CD4-positive, alpha-beta T cell treated with Interleukin-12 subunit alpha and Interleukin-12 subunit beta, for 1 hour (primary cell): ENCODE measurements around the gene UBE3C.
"Not testable (repeated sequence)": the region's sequence is repeated elsewhere in the genome, so short reads cannot be mapped to it uniquely, and the experiment has no call there.

Experiments used
- DNase-seq: peaks from one replicate; pipeline ENCODE4 v3.0.0-alpha.2; 2020

UBE3C gene

DNA sequence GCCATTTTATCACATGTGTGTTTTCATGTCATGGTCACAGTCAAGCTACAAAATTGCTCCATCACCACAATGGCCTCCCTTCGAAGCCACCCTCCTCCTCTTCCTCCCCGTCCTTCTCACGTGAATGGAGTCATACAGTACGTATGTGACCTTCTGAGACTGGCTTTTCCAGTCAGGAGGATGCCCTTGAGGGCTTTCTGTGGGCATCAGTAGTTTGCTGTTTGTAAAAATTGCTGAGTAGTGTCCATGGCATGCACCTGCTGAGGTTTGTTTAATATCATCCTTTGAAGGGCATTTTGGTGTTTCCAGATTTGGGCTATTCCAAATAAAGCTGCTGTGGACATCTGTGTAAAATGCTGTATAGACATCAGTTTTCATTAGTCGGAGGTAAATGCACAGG is 5.9 kb upstream of the UBE3C start:
- no peak for DNase-seq

DNA sequence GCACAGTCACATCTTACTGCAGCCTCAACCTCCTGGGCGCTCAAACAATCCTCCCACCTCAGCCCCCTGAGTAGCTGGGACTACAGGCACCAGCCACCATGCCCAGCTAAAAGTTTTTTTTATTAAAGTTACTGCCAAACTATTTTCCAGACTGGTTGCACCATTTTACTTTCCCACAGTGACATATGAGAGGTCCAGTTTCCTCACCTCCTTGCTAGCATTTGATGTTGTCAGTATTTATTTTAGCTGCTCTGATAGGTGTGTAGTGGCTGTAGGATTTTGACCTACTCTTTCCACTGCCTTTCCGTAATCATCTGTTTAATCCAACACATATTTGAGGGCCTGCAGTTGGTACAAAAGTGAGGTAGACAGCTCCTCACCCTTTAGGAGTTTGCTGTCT is 5.4 kb upstream of the UBE3C start:
- DNase-seq = no peak

DNA sequence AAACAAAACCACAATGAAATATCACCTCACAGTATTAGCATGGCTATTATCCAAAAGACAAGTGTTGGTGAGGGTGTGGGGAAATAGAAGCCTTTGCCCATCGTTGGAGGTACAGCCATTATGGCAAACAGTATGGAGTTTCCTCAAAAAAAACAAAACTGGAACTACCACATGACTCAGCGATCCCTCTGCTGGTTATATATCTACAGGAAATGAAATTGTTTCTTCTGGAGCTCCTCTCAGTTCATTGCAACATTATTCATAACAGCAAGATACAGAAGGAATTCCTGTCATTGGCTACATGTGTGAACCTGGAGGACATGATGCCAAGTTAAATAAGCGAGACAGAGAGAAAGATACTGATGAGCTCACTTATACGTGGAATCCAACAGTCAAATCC is 2.4 kb upstream of the UBE3C start:
- DNase-seq = no peak

DNA sequence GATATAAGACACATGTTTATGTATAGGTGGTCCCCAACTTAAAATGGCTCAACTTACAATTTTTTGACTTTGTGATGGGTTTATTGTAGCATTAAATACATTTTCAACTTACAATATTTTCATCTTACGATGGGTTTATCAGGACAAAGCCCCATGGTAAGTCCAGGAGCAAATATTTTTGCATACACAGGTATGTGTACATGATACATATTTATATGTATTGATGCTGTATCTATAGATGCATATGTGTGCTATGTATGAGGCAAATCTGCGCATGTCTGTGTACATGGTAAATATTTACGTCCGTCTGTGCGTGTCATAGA is 664 bp upstream of the UBE3C start:
- DNase-seq = no peak

DNA sequence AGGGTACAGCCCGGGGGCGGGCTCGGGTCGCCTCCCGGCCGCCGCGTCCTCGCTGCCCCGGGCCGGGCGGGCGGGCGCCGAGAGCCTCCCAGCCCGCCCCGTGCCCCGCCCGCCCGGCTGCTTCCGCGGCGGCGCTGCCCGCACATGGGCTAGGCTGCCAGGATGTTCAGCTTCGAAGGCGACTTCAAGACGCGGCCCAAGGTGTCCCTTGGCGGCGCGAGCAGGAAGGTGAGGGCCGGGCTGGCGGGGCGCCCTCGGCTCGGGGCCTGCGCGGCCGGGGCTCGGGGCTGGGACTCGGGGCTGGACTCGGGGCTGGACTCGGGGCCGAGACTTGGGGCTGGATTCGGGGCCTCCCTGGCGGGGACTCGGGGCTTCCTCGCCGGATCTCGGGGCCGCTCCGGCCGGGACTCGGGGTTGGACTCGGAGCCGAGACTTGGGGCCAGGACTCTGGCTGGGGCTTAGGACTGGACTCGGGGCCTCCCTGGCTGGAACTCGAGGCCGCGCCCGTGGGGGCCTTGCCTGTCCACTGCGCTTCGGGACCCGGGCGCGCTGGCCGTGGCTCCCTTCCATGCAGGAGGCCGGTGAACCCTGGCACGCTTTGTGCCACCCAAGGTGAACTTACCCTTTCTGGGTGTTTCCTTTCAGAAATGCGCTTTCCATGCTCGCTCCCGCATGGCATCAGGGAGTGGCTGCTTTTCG is 534 bp downstream of the UBE3C start:
- peak; percentile 77 for DNase-seq

DNA sequence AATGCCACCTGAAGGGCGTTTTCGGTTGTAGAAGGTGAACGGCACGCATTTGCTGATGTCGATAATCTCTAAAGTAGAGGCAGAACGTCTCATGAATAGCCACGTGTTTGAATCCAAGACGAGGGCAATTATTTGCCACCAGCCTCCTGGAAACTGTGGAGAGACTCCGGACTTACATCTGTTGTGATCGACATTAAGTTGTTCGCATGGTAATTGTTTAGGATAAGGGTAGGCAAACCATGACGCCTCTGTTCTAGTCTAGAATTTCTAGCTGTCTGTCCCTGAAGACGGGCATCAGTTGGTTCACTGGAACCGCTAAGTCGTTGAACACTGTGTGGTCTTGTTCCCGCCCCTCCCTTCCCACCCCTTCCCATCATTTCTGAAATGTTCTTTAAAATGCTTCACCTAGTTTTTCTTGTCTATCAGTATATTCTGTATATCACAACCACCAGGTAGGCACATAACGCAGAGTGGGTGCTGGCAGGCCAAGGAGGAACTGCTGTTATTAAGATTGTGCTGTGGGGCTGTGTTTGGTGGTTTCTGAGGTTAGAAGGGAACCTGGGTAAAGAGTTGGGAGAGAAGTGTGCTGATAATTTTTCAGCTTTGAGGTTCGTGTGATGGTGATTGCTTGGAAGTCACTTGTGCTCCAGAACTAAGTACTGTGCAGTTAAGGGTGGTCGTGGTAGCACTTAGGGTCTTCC is 1.2 kb downstream of the UBE3C start:
- peak; percentile 36 for DNase-seq

DNA sequence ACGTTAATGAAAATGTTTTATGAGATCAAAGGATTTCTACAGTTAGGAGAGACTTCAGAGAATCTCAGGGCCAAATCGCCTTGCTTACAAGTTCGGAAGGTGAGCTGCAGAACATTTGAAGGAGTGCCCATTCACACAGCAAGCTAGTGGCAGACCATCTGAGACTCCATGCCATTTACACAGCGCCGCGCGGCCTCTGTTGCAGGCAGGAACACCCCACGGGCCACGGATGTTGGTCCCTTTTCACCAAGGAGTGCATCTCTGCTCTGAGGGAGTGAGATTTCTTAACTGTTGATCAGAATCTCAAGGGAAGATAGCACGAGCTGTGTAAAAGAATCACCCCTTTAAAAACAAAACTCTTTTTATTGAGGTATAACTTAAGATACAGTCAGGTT is 1.8 kb downstream of the UBE3C start:
- DNase-seq = no peak

DNA sequence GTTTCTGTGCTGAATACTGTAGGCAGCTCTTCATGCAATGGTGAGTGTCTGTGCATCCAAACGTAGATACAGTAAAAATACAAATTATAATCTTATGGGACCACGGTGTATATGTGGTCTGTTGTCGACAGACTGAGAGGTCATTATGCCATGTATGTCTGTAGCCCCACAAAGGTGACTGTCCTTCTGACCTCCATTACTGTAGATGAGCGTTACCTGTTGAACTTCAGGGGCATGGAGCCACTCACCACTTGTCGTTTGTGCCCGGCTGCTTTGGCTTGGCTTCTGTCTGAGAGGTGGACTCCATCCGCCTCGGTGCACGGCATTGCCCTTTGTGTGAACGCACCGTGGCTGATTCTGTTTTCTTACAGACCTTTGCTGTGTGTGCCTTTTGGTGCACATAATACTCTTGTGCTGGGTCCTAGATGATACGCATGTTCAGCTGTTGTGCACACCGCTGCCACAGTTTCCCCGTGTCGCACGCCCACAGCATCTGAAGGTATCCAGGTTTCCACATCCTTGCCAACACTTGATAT is 2.9 kb downstream of the UBE3C start:
- no peak for DNase-seq

DNA sequence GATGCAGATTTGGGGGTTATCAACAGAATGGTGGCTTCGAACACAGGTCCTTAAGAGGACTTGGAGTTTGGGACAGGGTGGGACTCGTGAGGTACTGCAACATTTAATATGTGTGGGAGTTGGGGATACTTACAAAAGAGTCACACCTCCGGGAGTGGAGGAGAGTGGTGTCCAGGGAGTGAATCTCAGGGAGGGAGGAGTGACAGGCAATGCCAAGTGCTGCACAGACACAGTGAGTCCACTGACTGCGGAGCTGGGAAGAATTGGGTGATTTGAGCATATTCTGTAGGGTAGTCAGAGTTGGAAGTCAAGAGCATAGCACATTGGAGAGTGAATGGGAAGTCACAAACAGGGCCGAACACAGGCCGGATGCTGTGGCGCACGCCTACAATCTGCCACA is 5.1 kb downstream of the UBE3C start:
- no peak for DNase-seq

DNA sequence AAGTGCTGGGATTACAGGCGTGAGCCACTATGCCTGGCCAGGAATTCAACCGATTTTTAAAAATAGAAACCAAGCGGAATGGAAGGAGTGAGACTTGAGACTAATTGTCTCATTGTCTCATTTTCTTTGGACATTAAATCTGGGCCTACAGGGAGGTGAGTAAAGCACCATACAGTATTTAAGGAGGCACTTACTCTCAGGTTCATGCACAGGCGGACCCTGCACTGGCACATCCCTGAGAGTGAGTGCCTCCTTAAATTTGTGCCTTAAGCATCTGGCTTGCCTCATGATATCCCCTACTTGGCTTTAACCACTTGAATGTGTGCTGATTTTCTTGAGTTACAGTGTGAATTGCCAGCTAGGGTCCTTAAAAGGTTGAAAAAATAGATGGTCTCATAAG is 10.6 kb downstream of the UBE3C start:
- DNase-seq = no peak

DNA sequence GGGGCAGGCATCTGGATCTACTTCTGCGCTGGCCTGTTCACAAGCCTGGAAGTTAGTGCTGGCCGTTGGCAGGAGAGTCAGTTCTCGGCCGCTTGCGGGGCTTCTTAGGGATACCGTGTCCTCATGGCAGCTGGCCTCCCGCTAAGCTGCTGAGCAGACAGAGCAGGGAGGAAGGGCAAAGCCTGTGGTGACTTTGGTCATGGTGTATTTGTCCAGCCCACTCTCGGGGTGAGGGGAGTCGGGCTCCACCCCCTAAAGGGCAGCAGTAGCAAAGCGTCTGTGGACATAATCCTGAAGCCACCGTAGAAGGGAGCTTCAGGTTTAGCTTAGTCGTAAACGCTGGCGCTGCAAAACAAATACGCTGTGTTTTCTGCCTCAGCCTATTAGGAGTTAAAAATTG is 12.2 kb downstream of the UBE3C start:
- no peak for DNase-seq

DNA sequence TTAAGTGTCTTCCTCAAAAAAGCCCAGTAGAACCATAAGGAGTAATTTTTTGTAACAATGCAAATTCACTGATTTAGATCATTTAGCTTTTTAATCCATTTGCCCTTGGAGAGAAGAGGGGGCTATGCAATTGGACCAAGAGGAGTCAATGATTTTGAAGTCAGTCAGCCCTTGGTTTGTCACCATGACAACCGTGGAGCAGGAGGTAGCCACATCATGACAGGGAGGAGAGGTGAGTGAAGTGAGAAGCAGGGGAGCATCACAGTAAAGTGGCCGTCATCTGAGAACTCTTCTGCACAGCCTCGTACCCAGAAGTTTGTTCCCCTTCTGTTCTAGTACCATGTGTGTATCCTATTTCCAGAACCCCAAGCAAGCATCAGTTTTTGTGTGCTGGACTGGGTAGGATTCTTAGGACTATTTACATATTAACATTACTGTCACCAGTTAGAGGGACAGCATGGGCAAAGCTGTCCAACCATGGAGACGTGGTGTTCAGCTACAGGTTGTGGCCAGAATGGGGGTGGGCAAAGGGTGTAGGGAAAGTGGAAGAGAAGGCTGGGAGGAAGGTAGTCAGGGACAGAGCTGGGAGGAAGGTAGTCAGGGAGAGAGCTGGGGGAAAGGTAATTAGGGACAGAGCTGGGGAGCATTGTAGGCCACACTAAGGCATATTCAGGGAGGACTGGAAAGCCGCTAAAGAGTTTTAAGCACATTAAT is 13.1 kb downstream of the UBE3C start:
- no peak for DNase-seq

DNA sequence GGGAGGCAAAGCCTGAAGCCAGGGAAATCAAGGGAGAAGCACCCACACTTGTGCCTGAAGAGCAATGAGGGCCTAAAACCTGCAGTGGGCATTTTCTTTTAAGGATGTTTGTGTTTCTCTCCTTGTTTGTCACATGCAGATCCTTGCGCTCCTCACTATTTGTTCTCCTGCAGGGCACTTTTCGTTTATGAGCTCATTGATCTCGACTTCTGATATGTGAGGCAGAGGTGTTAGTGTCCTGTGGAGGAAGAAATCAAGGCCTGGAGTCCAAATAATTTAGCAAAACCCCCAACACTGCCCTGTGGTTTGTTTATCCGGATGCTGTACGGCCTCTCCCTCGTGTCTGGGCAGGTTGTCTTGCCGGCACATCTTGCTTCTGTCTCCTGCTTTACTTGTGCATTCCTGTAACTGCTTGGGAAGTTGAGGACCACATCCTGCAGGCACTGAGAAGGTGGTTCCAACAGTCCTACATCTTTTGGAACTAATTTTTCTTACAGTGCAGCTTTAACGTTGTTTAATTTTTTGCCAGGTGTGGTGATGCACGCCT is 13.7 kb downstream of the UBE3C start:
- DNase-seq = no peak

DNA sequence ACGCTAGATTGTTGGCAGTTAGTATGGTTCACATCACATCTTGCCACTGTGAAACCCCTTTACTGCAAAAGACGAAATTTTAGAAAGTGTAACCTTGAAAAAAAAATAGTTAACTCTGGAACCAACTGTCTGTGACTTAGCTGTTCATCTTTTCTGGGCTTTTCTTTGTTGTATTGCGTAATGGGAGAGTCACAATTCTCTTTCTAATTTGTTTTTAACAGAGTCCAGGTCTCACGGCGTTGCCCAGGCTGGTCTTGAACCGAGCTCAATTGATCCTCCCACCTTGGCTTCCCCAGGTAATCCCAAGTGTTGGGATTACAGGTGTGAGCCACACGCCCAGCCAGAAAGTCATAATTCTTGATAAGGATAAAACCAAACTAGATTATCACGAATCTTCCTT is 14.5 kb downstream of the UBE3C start:
- DNase-seq = no peak

DNA sequence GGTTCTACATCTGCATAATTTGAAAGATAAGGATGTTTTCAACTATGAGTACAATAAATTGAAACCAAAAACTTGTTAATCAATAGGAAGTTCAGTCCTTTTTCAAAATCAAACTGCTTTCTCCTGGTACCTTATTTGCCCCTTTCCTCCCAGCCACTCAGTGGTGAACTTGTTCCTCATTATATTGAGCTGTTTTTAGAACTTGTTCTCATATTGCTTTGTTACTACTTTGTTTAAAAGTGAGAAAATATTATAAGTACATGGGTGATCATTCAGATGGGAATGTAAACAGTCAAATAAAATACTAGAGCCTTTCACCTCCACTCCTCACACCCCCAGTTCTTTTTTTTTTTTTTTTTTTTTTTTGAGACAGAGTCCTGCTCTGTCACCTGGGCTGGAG is 17.2 kb downstream of the UBE3C start:
- no peak for DNase-seq

DNA sequence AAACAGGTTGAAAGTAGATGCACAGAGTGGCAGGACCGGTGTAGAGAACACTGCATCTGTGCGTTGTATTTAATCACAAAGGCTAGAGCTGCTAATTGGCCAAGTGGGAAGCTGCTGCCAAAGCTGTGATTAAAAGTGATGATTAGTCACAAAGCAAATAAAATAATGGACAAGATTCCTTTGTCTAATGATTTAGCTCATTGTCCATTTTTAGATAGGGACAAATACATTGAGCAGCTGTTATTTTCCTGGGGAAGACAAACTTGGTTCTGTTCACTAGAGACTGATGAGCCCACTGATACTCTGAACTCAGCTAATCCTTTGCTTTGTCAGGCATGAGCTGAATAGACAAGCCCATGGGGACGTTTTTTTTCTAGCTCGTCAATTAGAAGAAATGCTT is 19.7 kb downstream of the UBE3C start:
- DNase-seq = no peak

DNA sequence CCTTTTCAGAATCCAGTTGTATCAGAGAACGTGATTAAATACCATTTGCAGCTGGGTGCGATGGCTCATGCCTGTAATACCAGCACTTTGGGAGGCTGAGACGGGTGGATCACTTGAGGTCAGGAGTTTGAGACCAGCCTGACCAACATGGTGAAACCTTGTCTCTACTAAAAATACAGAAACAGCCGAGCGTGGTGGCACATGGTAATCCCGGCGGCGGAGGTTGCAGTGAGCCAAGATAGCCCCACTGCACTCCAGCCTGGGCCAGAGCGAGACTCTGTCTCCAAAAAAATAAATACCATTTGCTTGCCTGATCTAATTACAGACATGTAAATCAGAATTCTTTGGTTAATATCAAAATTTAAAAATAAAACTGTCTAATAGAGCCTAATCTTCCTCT is 20.8 kb downstream of the UBE3C start:
- not testable (repeated sequence) for DNase-seq

DNA sequence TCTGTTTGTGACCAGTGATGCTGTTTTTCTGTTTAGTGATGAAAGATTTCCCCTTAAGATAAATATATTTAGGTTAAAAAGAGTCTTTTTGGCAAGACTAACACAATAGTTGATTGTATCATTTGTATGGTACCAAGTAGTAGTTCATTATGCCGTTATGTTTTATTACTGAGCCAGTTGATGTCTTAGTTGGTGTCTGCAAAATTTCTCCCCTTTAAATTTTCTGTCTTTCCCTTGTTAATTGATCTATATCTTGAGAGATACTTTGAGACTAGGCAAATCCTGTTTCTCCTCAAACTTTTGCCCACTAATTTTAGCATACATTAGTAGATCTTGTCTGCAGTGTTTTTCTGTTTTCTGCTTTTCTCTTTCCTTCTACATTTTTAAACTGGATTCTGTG is 21.7 kb downstream of the UBE3C start:
- no peak for DNase-seq

DNA sequence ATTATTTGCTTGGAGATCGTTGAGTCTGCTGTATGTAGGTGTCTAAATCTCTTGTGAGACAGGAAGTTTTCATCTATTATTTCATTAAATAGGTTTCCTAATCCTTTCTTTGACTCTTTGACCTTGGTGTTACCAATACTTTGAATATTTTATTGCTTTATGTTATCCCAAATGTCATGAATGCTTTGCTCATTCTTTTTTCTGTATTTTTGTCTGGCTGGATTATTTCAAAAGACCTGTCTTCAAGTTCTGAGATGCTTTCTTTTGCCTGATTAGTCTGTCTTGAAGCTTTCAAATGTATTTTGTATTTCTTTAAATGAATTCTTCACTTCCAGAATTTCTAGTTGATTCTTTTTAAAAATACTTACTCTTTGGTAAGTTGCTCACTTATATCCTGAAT is 27.3 kb downstream of the UBE3C start:
- DNase-seq = no peak

DNA sequence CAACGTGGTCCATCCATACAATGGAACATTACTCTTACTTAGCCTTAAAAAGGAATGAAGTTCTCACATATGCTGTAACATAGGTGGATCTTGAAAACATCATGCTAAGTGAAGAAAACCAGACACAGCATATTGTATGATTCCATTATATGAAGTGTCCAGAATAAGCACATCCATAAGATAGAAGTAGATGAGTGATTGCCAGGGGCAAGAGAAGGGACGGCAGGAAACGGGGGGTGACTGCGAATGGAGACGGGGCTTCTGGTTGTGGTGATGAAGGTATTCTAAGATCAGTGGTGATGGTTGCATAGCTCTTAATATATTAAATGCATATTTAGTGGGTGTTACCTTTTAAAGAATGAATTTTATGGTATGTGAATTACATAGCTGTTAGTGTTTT is 29.8 kb downstream of the UBE3C start:
- DNase-seq = no peak

DNA sequence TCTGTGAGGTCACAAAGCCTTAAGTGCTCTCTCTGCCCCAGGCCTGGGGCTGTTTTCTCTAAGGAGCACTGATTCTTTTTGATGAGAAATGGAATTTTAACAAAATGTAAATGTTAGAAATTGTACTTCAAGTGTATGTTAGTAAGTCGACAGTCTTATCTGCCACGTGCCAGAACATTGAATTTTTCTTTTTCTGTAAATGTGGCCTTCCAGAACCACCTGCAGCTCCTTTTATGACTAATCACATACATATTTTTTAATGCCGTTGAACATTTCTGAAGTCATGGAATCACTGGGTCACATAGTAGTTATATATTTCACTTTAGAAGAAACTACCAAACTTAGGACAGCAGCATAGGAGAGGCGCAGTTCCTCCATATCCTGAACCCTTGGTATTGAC is 38.0 kb downstream of the UBE3C start:
- no peak for DNase-seq

DNA sequence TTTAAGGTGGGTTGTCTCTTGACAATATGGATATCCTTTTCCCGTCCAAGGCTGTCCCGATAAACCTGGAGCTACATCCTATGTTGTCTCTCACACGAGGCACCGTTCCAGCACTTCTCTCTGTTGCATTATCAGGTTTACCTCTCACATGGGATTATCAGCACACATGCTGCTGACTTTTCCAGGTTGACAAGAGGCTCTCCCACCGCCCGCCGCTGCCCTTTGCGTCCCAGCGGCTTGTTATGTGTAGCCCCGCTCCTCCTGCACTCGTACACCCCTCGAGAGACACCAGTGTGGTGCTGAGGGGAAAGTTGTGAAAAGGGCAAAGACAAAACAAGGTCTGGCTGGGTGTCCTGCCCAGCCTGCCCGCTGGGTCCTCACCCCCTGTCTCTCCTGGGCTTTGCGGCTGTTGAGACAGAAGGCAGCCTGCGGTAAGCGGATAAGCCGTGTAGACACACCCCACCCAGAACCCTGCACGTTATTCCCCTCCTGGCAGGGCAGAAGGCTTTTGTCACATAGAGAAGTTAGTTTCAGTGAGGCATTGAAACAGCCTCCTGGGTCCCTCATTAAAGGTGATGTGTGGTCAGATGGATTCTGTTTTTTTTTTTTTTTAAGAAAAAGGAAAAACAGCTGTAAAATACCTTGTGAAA is 38.7 kb downstream of the UBE3C start:
- DNase-seq = no peak

DNA sequence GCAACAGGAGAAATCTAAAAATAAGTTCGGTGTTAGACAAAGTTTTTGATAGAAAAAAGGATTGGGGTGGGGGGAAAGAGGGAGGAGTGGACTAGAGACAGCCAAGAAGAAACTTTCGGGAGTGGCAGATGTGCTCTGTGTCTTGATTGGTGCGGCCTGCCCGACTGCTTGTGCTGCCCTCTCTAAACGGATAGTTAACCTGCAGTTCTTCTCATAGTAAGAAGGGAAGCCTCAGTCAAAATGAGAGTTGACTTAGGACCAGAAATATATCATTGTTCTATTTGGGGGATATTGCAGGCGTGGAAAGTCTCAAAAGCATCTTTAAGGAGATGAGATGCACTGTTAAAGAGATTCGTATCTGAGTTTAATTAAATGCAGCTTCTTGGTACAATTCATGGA is 39.3 kb downstream of the UBE3C start:
- no peak for DNase-seq
